HEK293 (cell line): ENCODE measurements around the gene SH3BGRL3.

Experiments used
- CTCF ChIA-PET: fragments of 350-600 bp; formaldehyde crosslinking; extraction: SDS; loops from one replicate; lab custom pipeline; 2021; ENCODE audit warnings: antibody characterized with exemption; lab: Yijun Ruan, JAX
- POLR2A ChIA-PET: fragments of 300-600 bp; formaldehyde crosslinking; extraction: SDS; loops from one replicate; lab custom pipeline; 2020; ENCODE audit warnings: antibody characterized with exemption, inconsistent platforms; lab: Yijun Ruan, JAX
- H3K27ac ChIP-seq: fragments of 200-500 bp; sonication (Bioruptor generic); 2 replicates; pipeline ENCODE4 v1.5.1; 2014; ENCODE audit warnings: low read depth, low read length, control low read depth, inconsistent platforms; ENCODE audit errors: extremely low read depth
- H3K36me3 ChIP-seq, 2 experiments: fragments of 200-500 bp in 1 of 2; sonication (Bioruptor generic) in 1 of 2; 1 replicate in 1 of 2; 2 replicates in 1 of 2; pipeline ENCODE4 v1.5.1; 2014 to 2017; ENCODE audit warnings: inconsistent platforms in 2 of 2, low read length in 2 of 2; ENCODE audit not compliant: control insufficient read depth in 2 of 2, insufficient read depth in 1 of 2
- H3K4me1 ChIP-seq: fragments of 200-500 bp; sonication (Bioruptor generic); 2 replicates; pipeline ENCODE4 v1.5.1; 2014; ENCODE audit warnings: mild to moderate bottlenecking, low read length, inconsistent platforms; ENCODE audit not compliant: control insufficient read depth, insufficient read depth
- H3K4me3 ChIP-seq: 2 replicates; pipeline ENCODE4 v1.5.1; 2011; ENCODE audit warnings: low read depth, mild to moderate bottlenecking, control low read depth, low read length, moderate library complexity
- H3K9me3 ChIP-seq: fragments of 200-500 bp; sonication (Bioruptor generic); 2 replicates; pipeline ENCODE4 v1.5.1; 2014; ENCODE audit warnings: low read depth, low read length, inconsistent platforms; ENCODE audit not compliant: control insufficient read depth, insufficient read depth
- GLI4 ChIP-seq: fragments of 450-650 bp; formaldehyde crosslinking; IDR thresholded peaks from 2 replicates; pipeline ENCODE4 v1.5.1; 2016; ENCODE audit warnings: missing biosample characterization, missing genetic modification characterization
- SETDB1 ChIP-seq: IDR thresholded peaks from one replicate; pipeline ENCODE4 v1.6.1; 2017; ENCODE audit warnings: mild to moderate bottlenecking, low read length, moderate library complexity, mixed read lengths; ENCODE audit not compliant: insufficient read length
- SP7 ChIP-seq: fragments of 450-650 bp; formaldehyde crosslinking; IDR thresholded peaks from 2 replicates; pipeline ENCODE4 v1.5.1; 2016; ENCODE audit warnings: missing biosample characterization, missing genetic modification characterization
- ZNF132 ChIP-seq: fragments of 450-650 bp; formaldehyde crosslinking; IDR thresholded peaks from 2 replicates; pipeline ENCODE4 v1.5.1; 2017; ENCODE audit warnings: missing biosample characterization, missing genetic modification characterization, borderline replicate concordance
- ZNF175 ChIP-seq: fragments of 450-650 bp; formaldehyde crosslinking; IDR thresholded peaks from 2 replicates; pipeline ENCODE4 v1.5.1; 2016; ENCODE audit warnings: missing biosample characterization, missing genetic modification characterization
- ZNF266 ChIP-seq: fragments of 450-650 bp; formaldehyde crosslinking; IDR thresholded peaks from 2 replicates; pipeline ENCODE4 v1.5.1; 2016; ENCODE audit warnings: missing biosample characterization, missing genetic modification characterization, low read depth
- ZNF362 ChIP-seq: fragments of 450-650 bp; formaldehyde crosslinking; IDR thresholded peaks from 2 replicates; pipeline ENCODE4 v1.5.1; 2016; ENCODE audit warnings: missing biosample characterization, missing genetic modification characterization
- ZNF394 ChIP-seq: fragments of 450-650 bp; formaldehyde crosslinking; IDR thresholded peaks from 2 replicates; pipeline ENCODE4 v1.5.1; 2016; ENCODE audit warnings: missing biosample characterization, missing genetic modification characterization, mild to moderate bottlenecking, moderate library complexity, borderline replicate concordance
- ZNF501 ChIP-seq: fragments of 450-650 bp; formaldehyde crosslinking; IDR thresholded peaks from 2 replicates; pipeline ENCODE4 v1.5.1; 2016; ENCODE audit warnings: missing biosample characterization, missing genetic modification characterization
- ZNF561 ChIP-seq: fragments of 450-650 bp; IDR thresholded peaks from 2 replicates; pipeline ENCODE4 v1.5.1; 2018; ENCODE audit warnings: missing biosample characterization, missing genetic modification characterization, borderline replicate concordance
- ZNF621 ChIP-seq: fragments of 450-650 bp; formaldehyde crosslinking; IDR thresholded peaks from 2 replicates; pipeline ENCODE4 v1.5.1; 2017; ENCODE audit warnings: missing biosample characterization, missing genetic modification characterization
- ZNF654 ChIP-seq: fragments of 450-650 bp; formaldehyde crosslinking; IDR thresholded peaks from 2 replicates; pipeline ENCODE4 v1.5.1; 2016; ENCODE audit warnings: low read depth, missing biosample characterization, missing genetic modification characterization
- ZSCAN16 ChIP-seq: fragments of 450-650 bp; formaldehyde crosslinking; IDR thresholded peaks from 2 replicates; pipeline ENCODE4 v1.5.1; 2016; ENCODE audit warnings: missing biosample characterization, missing genetic modification characterization
- TF ChIP-seq, protein P1 (sequence below): fragments of 450-650 bp; formaldehyde crosslinking; IDR thresholded peaks from 2 replicates; pipeline ENCODE4 v1.5.1; 2016; ENCODE audit warnings: missing biosample characterization, missing genetic modification characterization

The SH3BGRL3 gene

DNA sequence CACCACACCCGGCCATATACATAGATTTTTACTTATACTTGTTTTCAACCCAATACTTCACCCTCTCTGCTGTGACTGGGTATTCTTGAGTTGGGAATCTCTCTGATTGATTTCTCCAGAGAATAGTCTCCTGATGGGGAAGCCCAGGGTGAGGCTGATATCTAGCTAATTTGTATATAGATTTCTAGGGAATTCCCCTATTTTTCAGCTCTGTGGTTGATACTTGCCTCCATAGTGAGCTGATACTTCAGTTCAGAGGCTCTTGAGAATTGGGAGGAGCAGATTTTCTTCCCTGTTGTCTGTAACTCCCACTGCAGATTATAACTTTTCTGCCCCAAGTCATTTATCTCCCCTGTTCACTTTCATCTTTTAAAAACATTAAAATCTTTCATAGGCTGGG lies 14.5 kb upstream of the SH3BGRL3 start:
- Histone ChIP-seq H3K9me3 (no peaks in the 10 kb centered on the region), H3K27ac (no peak overlapping the region), H3K36me3 (peaks cover 37 to 88% of the 10 kb centered on the region in 2 experiments; a peak in 2 of 3 replicates), H3K4me1 (no peaks in the 10 kb centered on the region), H3K4me3 (no peak overlapping the region)
- TF ChIP-seq ZNF654 (tag by site-specific recombination) (no peak), ZNF266 (tag by site-specific recombination) (no peak), ZNF501 (no peak), ZNF132 (no peak), GLI4 (tag by site-specific recombination) (no peak), ZSCAN16 (no peak)
- TF ChIP-seq, protein P1, sequence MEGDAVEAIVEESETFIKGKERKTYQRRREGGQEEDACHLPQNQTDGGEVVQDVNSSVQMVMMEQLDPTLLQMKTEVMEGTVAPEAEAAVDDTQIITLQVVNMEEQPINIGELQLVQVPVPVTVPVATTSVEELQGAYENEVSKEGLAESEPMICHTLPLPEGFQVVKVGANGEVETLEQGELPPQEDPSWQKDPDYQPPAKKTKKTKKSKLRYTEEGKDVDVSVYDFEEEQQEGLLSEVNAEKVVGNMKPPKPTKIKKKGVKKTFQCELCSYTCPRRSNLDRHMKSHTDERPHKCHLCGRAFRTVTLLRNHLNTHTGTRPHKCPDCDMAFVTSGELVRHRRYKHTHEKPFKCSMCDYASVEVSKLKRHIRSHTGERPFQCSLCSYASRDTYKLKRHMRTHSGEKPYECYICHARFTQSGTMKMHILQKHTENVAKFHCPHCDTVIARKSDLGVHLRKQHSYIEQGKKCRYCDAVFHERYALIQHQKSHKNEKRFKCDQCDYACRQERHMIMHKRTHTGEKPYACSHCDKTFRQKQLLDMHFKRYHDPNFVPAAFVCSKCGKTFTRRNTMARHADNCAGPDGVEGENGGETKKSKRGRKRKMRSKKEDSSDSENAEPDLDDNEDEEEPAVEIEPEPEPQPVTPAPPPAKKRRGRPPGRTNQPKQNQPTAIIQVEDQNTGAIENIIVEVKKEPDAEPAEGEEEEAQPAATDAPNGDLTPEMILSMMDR (tag by site-specific recombination) = no peak
- POLR2A ChIA-PET = no interaction called here
- CTCF ChIA-PET = interaction anchor here (1.0 to 5.2 kb wide), 3 partner anchors 10 to 95 kb away, joined by 3 to 42 read pairs (median 5); partner anchors contain the start of gene ZNF593

- POLR2A ChIA-PET = no interaction called here
These were observed 11.3 kb upstream of the SH3BGRL3 start for GRCh38 chr1:26268290-26269197.

GRCh38 chr1:26269198-26269550 lies 10.7 kb upstream of the SH3BGRL3 start:
- H3K4me1 ChIP-seq = no peaks in the 10 kb centered on the region
- no peaks in the 10 kb centered on the region for H3K9me3 ChIP-seq
- CTCF ChIA-PET = no interaction called here
- H3K36me3 ChIP-seq = peaks cover 17 to 86% of the 10 kb centered on the region in 2 experiments; a peak in 2 of 3 replicates
- POLR2A ChIA-PET = interaction anchor here (1.0 kb wide), 1 partner anchor 34 kb away, joined by 4 read pairs; no protein-coding TSS in a partner anchor
- no peak overlapping the region for H3K27ac ChIP-seq
- H3K4me3 ChIP-seq = no peak overlapping the region
- no peak for TF ChIP-seq ZNF175 (tag by site-specific recombination)
- 0 out of 2 replicates have a peak, but pooled peaks have one; percentile 31 for TF ChIP-seq ZNF561 (tag by site-specific recombination)
- peak; percentile 83 for TF ChIP-seq SETDB1

More at GRCh38 chr1:26268290-26269197, 11.3 kb upstream of the SH3BGRL3 start:
- CTCF ChIA-PET = no interaction called here
- no peak overlapping the region for H3K4me3 ChIP-seq
- H3K4me1 ChIP-seq = no peaks in the 10 kb centered on the region
- H3K9me3 ChIP-seq = no peaks in the 10 kb centered on the region
- peak; percentile 55; the same call in 1 of the 2 replicates for TF ChIP-seq ZNF394 (tag by site-specific recombination)
- no peak for TF ChIP-seq ZNF621
- H3K27ac ChIP-seq = no peak overlapping the region
- H3K36me3 ChIP-seq = peaks cover 21 to 89% of the 10 kb centered on the region in 2 experiments; a peak in 2 of 3 replicates

GRCh38 chr1:26274801-26275425 lies 5.0 kb upstream of the SH3BGRL3 start:
- no peak overlapping the region for H3K27ac ChIP-seq
- H3K4me1 ChIP-seq = 0 out of 2 replicates have a peak, but pooled peaks cover 3% of the 10 kb centered on the region
- ChIA-PET CTCF (interaction anchor here (0.6 to 5.1 kb wide), 26 partner anchors 10 to 240 kb away, joined by 3 to 50 read pairs (median 5); partner anchors contain the start of genes CD52, UBXN11 and ZNF593), POLR2A (interaction anchor here (0.7 to 1.0 kb wide), 2 partner anchors 41 to 615 kb away, joined by 3 read pairs; partner anchors contain the start of genes CEP85 and GPN2)
- peaks cover 15 to 81% of the 10 kb centered on the region in 2 experiments; a peak in 2 of 3 replicates for H3K36me3 ChIP-seq
- no peak overlapping the region for H3K4me3 ChIP-seq
- no peaks in the 10 kb centered on the region for H3K9me3 ChIP-seq
- TF ChIP-seq GLI4 (tag by site-specific recombination) (no peak), SP7 (tag by site-specific recombination) (peak; percentile 44; the same call in 1 of the 2 replicates), ZNF362 (tag by site-specific recombination) (0 out of 2 replicates have a peak, but pooled peaks have one; percentile 31)
